ENCODE measurements around the gene F8.
"Not testable (repeated sequence)": the region's sequence is repeated elsewhere in the genome, so short reads cannot be mapped to it uniquely, and the experiment has no call there.

Gene F8

DNA sequence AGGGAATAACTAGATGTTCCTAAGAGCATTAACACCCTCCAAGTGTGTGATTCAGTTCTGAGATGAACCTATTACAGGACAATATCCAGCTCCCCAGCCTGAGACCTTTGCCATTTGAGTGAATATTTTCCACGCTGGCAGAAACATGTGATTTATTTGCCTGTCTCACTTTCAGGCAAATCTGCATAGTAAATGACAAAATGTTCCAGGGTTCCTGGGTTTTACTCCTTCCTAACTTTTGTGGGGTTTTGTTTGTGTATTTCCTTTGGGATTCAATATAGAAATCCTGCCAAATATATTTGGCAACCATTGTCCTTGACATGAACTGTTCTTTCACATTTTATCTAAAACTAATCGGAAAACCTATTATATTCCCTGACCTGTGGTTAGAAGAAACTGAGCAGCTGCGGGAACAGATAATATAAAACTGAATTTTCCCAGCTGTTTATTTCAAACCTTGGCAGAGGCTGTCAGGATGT, 12.5 kb downstream of the F8 start:
- Histone ChIP-seq H3K4me3 (ENCODE audit: low read depth, low read length, poor library complexity, severe bottlenecking) (no peak overlapping the region), H3K4me2 (ENCODE audit: low read length) (no peak overlapping the region), H2AFZ (ENCODE audit: low read length) (no peak overlapping the region), H3K9ac (ENCODE audit: low read length) (no peak overlapping the region), H3K27ac (ENCODE audit: low read depth, low read length, poor library complexity, severe bottlenecking) (no peak overlapping the region), H3K27me3 (ENCODE audit: insufficient read depth, low read length) (no peaks in the 10 kb centered on the region), H3K36me3 (ENCODE audit: insufficient read depth, low read length) (no peaks in the 10 kb centered on the region), H3K9me2 (ENCODE audit: low read depth, low read length) (no peaks in the 10 kb centered on the region), H3F3A (ENCODE audit: insufficient read depth, low read length) (no peaks in the 10 kb centered on the region), H3K4me1 (ENCODE audit: insufficient read depth, low read length, severe bottlenecking) (no peaks in the 10 kb centered on the region), H3K9me3 (ENCODE audit: low read length) (no peaks in the 10 kb centered on the region), H3K79me2 (ENCODE audit: insufficient read depth, low read length) (no peaks in the 10 kb centered on the region), H4K20me1 (ENCODE audit: insufficient read depth, low read length) (no peaks in the 10 kb centered on the region)
- TF ChIP-seq, protein P1, sequence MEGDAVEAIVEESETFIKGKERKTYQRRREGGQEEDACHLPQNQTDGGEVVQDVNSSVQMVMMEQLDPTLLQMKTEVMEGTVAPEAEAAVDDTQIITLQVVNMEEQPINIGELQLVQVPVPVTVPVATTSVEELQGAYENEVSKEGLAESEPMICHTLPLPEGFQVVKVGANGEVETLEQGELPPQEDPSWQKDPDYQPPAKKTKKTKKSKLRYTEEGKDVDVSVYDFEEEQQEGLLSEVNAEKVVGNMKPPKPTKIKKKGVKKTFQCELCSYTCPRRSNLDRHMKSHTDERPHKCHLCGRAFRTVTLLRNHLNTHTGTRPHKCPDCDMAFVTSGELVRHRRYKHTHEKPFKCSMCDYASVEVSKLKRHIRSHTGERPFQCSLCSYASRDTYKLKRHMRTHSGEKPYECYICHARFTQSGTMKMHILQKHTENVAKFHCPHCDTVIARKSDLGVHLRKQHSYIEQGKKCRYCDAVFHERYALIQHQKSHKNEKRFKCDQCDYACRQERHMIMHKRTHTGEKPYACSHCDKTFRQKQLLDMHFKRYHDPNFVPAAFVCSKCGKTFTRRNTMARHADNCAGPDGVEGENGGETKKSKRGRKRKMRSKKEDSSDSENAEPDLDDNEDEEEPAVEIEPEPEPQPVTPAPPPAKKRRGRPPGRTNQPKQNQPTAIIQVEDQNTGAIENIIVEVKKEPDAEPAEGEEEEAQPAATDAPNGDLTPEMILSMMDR (IDR thresholded peaks at IDR 0.05; ENCODE audit: low read length): no peak
- TF ChIP-seq EZH2 (IDR thresholded peaks at IDR 0.05; ENCODE audit: borderline replicate concordance, low read length): no peak

DNA sequence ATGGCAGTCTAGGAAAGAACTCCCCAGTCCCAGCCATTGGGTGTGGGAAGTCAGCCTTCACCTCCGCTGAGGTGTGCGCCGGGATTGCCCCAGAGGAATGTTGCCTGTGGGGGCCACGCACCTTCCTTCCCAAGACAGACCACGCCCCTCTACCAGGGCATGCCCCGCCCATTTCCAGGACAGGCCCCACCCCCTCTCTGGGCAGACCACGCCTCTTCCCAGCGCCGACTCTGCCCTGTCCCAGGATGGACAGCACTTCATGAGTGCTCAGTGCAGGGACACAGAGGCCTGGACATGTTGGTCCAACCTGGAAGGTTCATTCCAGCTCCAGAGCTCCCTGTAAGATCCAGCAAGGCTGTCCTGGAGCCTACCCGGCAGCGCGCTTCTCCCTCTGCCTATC, 13.9 kb downstream of the F8 start:
- not testable (repeated sequence) for H3K79me2 ChIP-seq (ENCODE audit: insufficient read depth, low read length); H3K27ac ChIP-seq (ENCODE audit: low read depth, low read length, poor library complexity, severe bottlenecking); H3F3A ChIP-seq (ENCODE audit: insufficient read depth, low read length); H2AFZ ChIP-seq (ENCODE audit: low read length); H3K9ac ChIP-seq (ENCODE audit: low read length); H3K4me1 ChIP-seq (ENCODE audit: insufficient read depth, low read length, severe bottlenecking); H4K20me1 ChIP-seq (ENCODE audit: insufficient read depth, low read length); H3K27me3 ChIP-seq (ENCODE audit: insufficient read depth, low read length); H3K9me2 ChIP-seq (ENCODE audit: low read depth, low read length); H3K9me3 ChIP-seq (ENCODE audit: low read length); H3K4me2 ChIP-seq (ENCODE audit: low read length); H3K4me3 ChIP-seq (ENCODE audit: low read depth, low read length, poor library complexity, severe bottlenecking); H3K36me3 ChIP-seq (ENCODE audit: insufficient read depth, low read length)

DNA sequence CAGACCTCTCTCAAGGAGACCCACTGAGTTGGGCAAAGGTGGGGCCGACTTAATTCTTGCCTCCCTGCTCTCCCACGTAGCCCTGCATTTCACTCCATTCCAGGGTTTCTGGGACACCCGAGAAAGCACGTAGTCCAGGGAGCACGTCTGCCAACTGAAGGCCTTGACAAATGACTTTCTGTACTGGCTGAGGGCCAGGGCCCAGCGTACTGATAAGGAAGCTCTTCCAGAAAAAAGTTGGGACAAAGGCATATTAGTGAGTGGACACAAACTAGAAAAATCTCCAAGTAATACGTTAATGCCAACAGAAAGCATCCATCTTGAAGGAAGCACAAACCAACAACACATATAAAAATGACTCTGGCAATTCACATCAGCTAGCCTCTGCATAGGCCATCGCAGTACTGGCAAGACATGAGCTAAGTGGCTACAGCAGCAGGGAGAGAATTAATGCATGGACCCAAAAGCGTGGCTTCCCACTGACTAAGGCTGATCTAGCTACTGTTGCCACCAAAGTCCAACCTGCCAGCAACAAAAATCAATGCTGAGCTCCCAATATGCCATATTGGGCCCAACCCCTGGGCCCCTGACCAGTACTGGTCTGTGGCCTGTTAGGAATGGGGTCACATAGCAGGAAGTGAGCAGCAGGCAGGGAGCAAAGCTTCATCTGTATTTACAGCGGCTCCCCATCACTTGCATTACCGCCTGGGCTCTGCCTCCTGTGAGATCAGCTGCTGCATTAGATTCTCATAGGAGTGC, 15.4 kb downstream of the F8 start:
- H3K27ac ChIP-seq (ENCODE audit: low read depth, low read length, poor library complexity, severe bottlenecking); H3K27me3 ChIP-seq (ENCODE audit: insufficient read depth, low read length); H3K9ac ChIP-seq (ENCODE audit: low read length); H3K4me2 ChIP-seq (ENCODE audit: low read length); H3K79me2 ChIP-seq (ENCODE audit: insufficient read depth, low read length); H4K20me1 ChIP-seq (ENCODE audit: insufficient read depth, low read length); H3K4me3 ChIP-seq (ENCODE audit: low read depth, low read length, poor library complexity, severe bottlenecking); H3K4me1 ChIP-seq (ENCODE audit: insufficient read depth, low read length, severe bottlenecking); H3K9me2 ChIP-seq (ENCODE audit: low read depth, low read length); H3F3A ChIP-seq (ENCODE audit: insufficient read depth, low read length); H2AFZ ChIP-seq (ENCODE audit: low read length); H3K36me3 ChIP-seq (ENCODE audit: insufficient read depth, low read length); H3K9me3 ChIP-seq (ENCODE audit: low read length): not testable (repeated sequence)

DNA sequence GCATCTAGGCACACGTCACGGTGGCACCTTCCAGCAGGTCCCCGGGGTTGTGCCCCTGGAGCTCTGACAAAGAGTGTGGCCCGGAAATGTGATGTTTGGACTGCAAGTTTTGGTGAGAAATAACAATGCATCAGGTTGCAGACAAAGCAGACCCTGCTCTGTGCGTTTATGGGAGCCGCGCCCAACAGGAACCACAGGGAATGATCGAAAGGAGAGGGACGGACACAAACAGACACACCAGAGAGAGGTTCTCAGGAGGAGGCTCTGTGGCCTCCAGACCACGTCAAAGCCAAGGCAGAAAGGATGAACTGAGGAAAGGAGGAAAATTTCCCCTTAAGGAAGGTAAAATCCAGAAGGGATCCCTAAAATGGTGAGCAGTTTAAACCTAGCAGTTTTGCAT, 16.1 kb downstream of the F8 start:
- H3K9ac ChIP-seq (ENCODE audit: low read length); H3F3A ChIP-seq (ENCODE audit: insufficient read depth, low read length); H3K27ac ChIP-seq (ENCODE audit: low read depth, low read length, poor library complexity, severe bottlenecking); H3K27me3 ChIP-seq (ENCODE audit: insufficient read depth, low read length); H3K4me3 ChIP-seq (ENCODE audit: low read depth, low read length, poor library complexity, severe bottlenecking); H3K79me2 ChIP-seq (ENCODE audit: insufficient read depth, low read length); H3K4me1 ChIP-seq (ENCODE audit: insufficient read depth, low read length, severe bottlenecking); H3K36me3 ChIP-seq (ENCODE audit: insufficient read depth, low read length); H3K9me3 ChIP-seq (ENCODE audit: low read length); H2AFZ ChIP-seq (ENCODE audit: low read length); H4K20me1 ChIP-seq (ENCODE audit: insufficient read depth, low read length); H3K9me2 ChIP-seq (ENCODE audit: low read depth, low read length); H3K4me2 ChIP-seq (ENCODE audit: low read length): not testable (repeated sequence)
